ENCODE data around the gene RNU6-1.

Gene RNU6-1

DNA sequence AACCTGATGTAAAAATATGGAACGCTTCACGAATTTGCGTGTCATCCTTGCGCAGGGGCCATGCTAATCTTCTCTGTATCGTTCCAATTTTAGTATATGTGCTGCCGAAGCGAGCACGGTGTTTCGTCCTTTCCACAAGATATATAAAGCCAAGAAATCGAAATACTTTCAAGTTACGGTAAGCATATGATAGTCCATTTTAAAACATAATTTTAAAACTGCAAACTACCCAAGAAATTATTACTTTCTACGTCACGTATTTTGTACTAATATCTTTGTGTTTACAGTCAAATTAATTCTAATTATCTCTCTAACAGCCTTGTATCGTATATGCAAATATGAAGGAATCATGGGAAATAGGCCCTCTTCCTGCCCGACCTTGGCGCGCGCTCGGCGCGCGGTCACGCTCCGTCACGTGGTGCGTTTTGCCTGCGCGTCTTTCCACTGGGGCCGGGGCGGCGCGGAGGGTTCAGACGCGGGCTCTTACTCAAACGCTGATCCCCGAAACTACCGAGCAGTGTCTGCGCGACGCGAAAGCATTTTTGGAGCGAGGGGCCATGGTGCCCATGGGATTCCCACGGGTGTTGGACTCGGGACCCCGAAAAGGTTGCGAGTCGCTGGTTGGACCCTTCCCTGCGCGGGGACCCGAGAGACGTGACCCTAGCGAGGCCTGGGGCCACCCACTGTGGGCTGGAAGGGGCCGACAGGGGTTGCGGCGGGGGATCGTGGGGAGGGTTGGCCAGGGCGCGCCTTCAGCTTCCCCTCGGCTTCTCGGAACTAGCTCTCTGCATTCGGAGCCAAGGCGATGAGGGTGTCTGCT, at the start of gene RNU6-1:
RNU6-1 (minus strand) TSS at position 117 of the 820 bp plus-strand sequence.
- peak; percentile 52 for DNase-seq

GRCh38 chr15:67887776-67888175, 47.9 kb upstream of the RNU6-1 start:
- DNase-seq = no peak

- DNase-seq = no peak
These were observed 46.0 kb upstream of the RNU6-1 start for GRCh38 chr15:67885861-67886260.

- no peak for DNase-seq
These were observed 45.3 kb upstream of the RNU6-1 start for GRCh38 chr15:67885175-67885523.

- peak; percentile 28 for DNase-seq
These were observed 44.8 kb upstream of the RNU6-1 start for GRCh38 chr15:67884514-67885174.

GRCh38 chr15:67884009-67884408, 44.2 kb upstream of the RNU6-1 start:
- no peak for DNase-seq

DNA sequence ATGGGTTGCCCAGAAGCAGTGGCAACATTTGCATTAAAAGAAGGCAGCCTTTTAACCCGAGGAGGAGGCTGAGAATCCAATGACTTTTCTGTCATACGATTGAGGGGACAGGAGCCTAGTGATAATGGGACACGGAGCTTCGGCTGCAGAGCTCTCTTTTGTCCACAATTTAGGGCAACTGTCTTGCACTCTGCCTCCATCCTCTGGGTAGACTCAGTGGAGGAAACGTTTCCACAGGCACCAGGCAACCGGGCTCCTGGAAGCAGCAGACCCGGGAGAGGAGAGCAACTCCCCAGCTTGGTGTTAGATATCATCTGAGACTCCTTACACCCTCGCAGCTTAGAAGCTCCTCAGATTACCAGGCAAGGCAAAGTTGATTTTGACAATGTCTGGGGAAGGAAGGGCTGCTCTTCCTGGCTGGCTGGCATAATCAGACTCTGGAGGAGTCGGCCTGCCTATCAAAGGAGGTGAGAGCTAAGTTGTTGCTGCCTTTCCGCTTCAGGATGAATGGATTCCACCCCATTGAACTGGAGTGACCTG, 43.5 kb upstream of the RNU6-1 start:
- no peak for DNase-seq

- DNase-seq = no peak
These were observed 42.8 kb upstream of the RNU6-1 start for GRCh38 chr15:67882487-67883233.

- DNase-seq = no peak
These were observed 40.9 kb upstream of the RNU6-1 start for GRCh38 chr15:67880651-67881182.

DNA sequence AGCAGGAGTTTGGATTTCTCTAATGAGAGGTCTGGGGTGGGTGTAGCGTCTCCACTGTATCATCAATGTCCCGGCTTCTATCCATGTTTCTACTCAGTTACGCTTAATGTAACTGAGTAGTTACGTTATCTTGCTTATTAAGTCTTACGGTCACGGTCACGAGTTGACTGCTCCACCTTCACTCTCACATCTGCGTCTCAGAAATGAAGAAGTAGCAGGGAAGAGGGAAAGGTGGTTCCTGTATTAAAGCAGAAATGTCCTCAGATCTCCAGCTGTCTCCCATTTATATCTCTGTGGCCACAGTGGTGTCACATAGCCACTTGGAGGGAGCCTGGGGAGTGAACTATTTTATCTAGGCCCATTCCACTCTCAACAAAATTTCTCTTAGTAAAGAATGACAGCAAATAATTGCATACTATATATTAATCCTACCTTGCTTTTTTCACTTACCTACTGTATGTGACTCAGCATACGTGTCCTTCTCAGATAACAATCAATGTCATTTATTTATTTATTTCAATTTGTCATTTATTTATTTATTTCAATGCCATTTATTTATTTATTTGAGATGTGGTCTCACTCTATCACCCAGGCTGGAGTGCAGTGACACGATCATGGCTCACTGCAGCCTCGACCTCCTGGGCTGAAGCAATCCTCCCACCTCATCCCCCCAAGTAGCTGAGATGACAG, 39.7 kb upstream of the RNU6-1 start:
- no peak for DNase-seq

DNA sequence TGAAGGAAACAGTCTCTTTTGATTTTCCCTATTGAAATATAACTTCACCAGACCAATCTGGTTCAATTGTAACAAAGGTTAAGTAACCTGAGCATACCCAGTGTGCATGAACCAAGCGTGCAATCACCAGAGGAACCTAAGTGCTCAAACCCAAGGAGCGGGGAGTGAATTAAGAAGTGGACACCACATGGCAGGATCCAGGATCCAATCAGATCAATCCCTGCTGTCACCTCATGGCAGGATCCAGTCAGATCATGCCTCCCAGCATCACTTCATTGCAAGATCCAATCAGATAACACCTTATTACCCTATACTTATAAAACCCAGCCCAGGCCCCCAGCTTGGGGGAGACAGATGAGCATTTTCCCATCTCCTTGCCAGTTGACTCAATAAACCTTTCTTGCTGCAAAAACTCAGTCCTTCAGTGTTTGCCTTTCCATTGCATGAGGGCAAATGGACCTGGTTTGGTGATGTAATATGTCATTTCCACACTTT, 38.9 kb upstream of the RNU6-1 start:
- DNase-seq = no peak

DNA sequence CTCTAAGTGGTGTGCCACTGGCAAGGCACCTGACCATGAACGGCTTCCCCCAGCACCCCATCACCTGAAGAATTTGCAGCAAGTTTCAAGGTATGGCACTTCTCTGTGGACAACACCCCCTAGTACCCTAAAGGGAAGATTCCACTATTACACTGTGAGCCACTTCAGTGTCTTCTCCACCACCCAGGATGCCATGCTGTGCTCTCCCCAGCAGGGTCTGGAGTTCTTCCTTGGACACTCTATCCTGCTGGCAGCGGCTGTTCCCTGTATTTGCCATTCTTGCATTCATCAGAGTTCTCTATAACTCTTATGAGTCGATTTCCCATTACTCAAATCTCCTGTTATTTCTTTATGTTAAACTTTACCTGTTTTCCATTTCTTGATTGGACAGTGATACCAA, 33.9 kb upstream of the RNU6-1 start:
- DNase-seq = no peak

DNA sequence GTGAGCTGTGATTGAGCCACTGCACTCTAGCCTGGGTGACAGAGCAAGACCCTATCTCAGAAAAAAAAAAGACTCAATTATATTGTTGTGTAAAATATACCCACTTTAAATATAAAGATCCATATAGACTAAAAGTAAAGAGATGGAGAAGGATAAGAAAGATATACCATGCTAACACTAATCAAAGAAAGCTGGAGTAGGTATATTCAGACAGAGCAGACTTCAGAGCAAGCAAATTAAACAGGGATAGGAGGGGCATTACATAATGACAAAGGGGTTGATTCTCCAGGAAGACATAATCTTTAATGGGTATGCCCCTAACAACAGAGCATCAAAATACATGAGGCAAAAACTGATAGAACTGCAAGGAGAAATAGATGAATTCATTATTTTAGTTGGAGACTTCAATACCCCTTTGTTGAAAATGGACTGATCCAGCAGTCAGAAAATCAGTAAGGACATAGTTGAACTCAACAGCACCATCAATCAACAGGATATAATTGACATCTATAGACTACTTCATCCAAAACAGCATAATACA, 31.1 kb upstream of the RNU6-1 start:
- DNase-seq = no peak

GRCh38 chr15:67869701-67870100, 29.9 kb upstream of the RNU6-1 start:
- no peak for DNase-seq

- no peak for DNase-seq
These were observed 25.9 kb upstream of the RNU6-1 start for GRCh38 chr15:67865766-67866165.

DNA sequence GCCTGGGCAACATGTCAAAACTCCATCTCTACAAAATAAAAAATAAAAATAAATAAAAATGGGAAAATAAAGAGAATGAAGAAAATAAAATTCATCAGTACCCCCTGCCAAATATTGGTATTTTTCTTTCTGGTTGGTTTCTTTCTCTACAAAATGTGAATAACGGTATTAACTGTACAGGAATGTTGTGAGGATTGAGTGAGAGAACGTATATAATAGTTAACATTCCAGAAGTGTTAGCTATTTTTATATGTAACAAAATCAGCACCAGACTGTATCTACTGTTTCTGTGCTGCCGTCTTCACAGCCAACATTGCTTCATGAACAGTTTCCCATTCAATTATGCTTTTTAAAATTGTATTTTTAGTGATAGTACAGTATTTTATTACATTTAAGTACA, 25.5 kb upstream of the RNU6-1 start:
- no peak for DNase-seq

DNA sequence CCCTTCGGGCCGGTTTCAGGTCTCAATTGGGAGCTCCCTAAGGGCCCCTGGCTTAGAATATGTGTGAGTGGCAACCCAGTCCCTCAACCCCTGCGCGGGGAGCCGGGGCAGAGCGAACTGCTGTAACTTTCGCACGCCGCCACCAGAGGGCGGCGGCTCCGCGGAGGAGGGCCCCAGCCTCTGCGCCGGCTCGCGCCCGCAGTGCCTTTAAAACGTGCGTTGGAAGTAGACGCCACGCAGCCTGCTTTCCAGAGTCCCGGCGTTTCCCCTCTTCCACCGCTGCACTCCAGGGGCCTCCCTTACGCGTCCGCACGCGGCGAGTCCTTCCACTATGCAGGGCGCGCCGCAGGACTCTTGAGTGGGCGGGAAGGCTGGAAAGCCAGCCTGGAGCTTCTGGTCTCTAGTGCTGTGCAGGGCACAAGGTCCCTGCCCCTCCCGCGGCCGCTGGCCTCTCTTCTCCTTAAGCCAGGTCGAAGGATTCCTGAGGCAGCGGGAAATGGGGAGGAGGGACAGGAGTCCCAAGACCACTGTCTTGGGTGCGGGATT, 23.7 kb upstream of the RNU6-1 start:
- peak; percentile 53 for DNase-seq

GRCh38 chr15:67862750-67863441, 23.1 kb upstream of the RNU6-1 start:
- DNase-seq = no peak

GRCh38 chr15:67861983-67862382, 22.1 kb upstream of the RNU6-1 start:
- no peak for DNase-seq

- DNase-seq = no peak
These were observed 19.6 kb upstream of the RNU6-1 start for GRCh38 chr15:67859331-67859946.

DNA sequence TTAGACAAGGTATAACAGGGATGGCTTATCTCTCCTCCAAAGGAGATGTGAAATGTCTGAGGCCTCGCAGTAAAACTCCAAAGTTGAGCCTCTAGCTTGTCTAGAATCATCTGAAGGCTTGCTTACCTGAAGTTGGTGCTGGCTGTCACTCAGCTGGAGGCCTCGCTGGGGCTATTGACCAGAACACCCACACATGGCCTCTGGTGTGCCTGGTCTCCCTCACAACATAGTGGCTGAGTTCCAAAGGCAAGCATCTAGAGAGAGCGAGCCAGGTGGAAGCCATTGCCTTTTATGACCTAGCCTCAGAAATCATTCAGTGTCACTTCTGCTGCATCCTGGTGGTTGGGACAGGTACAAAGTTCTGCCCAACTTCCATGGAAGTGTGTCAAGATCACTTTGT, 17.4 kb upstream of the RNU6-1 start:
- DNase-seq = no peak

Measured in NCI-H510A (cell line).